H1 (cell line): ENCODE data around the gene CROT. TPM values are rescaled to one million over a fixed set of nuclear protein-coding genes. Genes with fewer than 3 reads are reported as not detected.

Experiments
- CTCF ChIA-PET: fragments of 300-600 bp; sonication (Branson Sonifier 250); formaldehyde crosslinking; loops from one replicate; lab custom pipeline; 2021; ENCODE audit not compliant: partially characterized antibody; lab: Charles Lee
- POLR2A ChIA-PET: fragments of 300-600 bp; sonication (Branson Sonifier 250); formaldehyde crosslinking; loops from one replicate; lab custom pipeline; 2021; ENCODE audit warnings: inconsistent platforms; ENCODE audit not compliant: partially characterized antibody; lab: Charles Lee
- DNase-seq, 2 experiments: peaks; one replicate each; pipeline versions ENCODE4 v3.0.0 to v3.0.0-alpha.2; 2010 to 2022; ENCODE audit warnings: low spot score in 2 of 2, low read depth in 1 of 2, mixed read lengths in 1 of 2
- FAIRE-seq: peaks from 2 replicates; lab custom pipeline; 2011; peaks lifted over from hg19 to GRCh38; lab: Jason Lieb, UNC
- H2AFZ ChIP-seq: 2 replicates; pipeline ENCODE4 v1.8.1; 2012; ENCODE audit warnings: low read length, inconsistent platforms
- H2AK5ac ChIP-seq: 2 replicates; pipeline ENCODE4 v1.6.1; 2013; ENCODE audit warnings: low read depth, low read length
- H2BK120ac ChIP-seq: replicated peaks from 2 replicates; pipeline ENCODE3; 2013; ENCODE audit warnings: low read depth, low read length, inconsistent platforms
- H2BK12ac ChIP-seq: 2 replicates; pipeline ENCODE4 v1.6.1; 2013; ENCODE audit warnings: low read depth, low read length
- H2BK15ac ChIP-seq: 2 replicates; pipeline ENCODE4 v1.6.1; 2013; ENCODE audit warnings: low read length
- H2BK20ac ChIP-seq: 2 replicates; pipeline ENCODE4 v1.6.1; 2013; ENCODE audit warnings: low read length
- H2BK5ac ChIP-seq: 2 replicates; pipeline ENCODE4 v1.6.1; 2013; ENCODE audit warnings: low read depth, low read length
- H3K14ac ChIP-seq: 2 replicates; pipeline ENCODE4 v1.6.1; 2013; ENCODE audit warnings: inconsistent platforms; ENCODE audit not compliant: insufficient read length
- H3K18ac ChIP-seq: 2 replicates; pipeline ENCODE4 v1.6.1; 2013; ENCODE audit warnings: low read length; ENCODE audit errors: extremely low read depth
- H3K23ac ChIP-seq: 2 replicates; pipeline ENCODE4 v1.6.1; 2013; ENCODE audit warnings: inconsistent platforms; ENCODE audit not compliant: insufficient read length
- H3K23me2 ChIP-seq: 2 replicates; pipeline ENCODE4 v1.6.1; 2013; ENCODE audit warnings: low read depth, low read length
- H3K27ac ChIP-seq: 2 replicates; pipeline ENCODE4 v1.6.1; 2011; ENCODE audit warnings: low read depth, low read length, inconsistent platforms
- H3K27me3 ChIP-seq, 4 experiments: replicated peaks in 1 of 4; 1 replicate in 1 of 4; 2 replicates in 3 of 4; pipeline versions ENCODE4 v1.6.1 to v1.8.1; 2011 to 2013; ENCODE audit warnings: low read length in 3 of 4, mild to moderate bottlenecking in 3 of 4, inconsistent platforms in 2 of 4, mixed read lengths in 2 of 4, moderate library complexity in 1 of 4; ENCODE audit not compliant: control insufficient read depth in 3 of 4, insufficient read depth in 3 of 4; ENCODE audit errors: extremely low read depth in 1 of 4
- H3K36me3 ChIP-seq, 4 experiments: 2 replicates each; pipeline versions ENCODE4 v1.6.1 to v1.8.1; 2011 to 2013; ENCODE audit warnings: mild to moderate bottlenecking in 4 of 4, low read length in 3 of 4, moderate library complexity in 2 of 4, control low read depth in 1 of 4, inconsistent platforms in 1 of 4; ENCODE audit not compliant: insufficient read depth in 4 of 4, control insufficient read depth in 2 of 4
- H3K4ac ChIP-seq: replicated peaks from 2 replicates; pipeline ENCODE3; 2013; ENCODE audit warnings: low read length, low read depth, mixed read lengths, inconsistent platforms; ENCODE audit not compliant: insufficient read length
- H3K4me1 ChIP-seq, 4 experiments: replicated peaks in 1 of 4; 1 replicate in 1 of 4; 2 replicates in 3 of 4; pipeline versions ENCODE4 v1.6.1 to v1.8.1; 2011 to 2013; ENCODE audit warnings: low read length in 3 of 4, inconsistent platforms in 2 of 4, mixed read lengths in 1 of 4; ENCODE audit not compliant: insufficient read depth in 4 of 4, control insufficient read depth in 3 of 4
- H3K4me2 ChIP-seq, 2 experiments: 2 replicates each; pipeline versions ENCODE4 v1.6.1 to v1.8.1; 2011 to 2013; ENCODE audit warnings: low read depth in 2 of 2, low read length in 2 of 2, control low read depth in 1 of 2, inconsistent platforms in 1 of 2, mild to moderate bottlenecking in 1 of 2; ENCODE audit not compliant: insufficient read depth in 1 of 2
- H3K4me3 ChIP-seq, 4 experiments: fragments of 200-600, 300-600 bp in 1 of 4; sonication (generic), shearing (Covaris generic), sonication (Bioruptor Twin) in 1 of 4; 2 replicates each; pipeline versions ENCODE4 v1.5.1 to v1.8.1; 2011 to 2016; ENCODE audit warnings: low read length in 4 of 4, low read depth in 3 of 4, control low read depth in 2 of 4, inconsistent platforms in 2 of 4, mild to moderate bottlenecking in 2 of 4, mixed read lengths in 1 of 4, moderate library complexity in 1 of 4; ENCODE audit not compliant: insufficient read depth in 2 of 4; ENCODE audit errors: extremely low read depth in 1 of 4
- H3K56ac ChIP-seq: replicated peaks from 2 replicates; pipeline ENCODE3; 2013; ENCODE audit warnings: low read depth, mild to moderate bottlenecking, mixed read lengths, low read length, inconsistent platforms; ENCODE audit not compliant: insufficient read length
- H3K79me1 ChIP-seq: 2 replicates; pipeline ENCODE4 v1.6.1; 2013; ENCODE audit warnings: low read depth, low read length, control low read depth
- H3K79me2 ChIP-seq, 2 experiments: 2 replicates each; pipeline versions ENCODE4 v1.6.1 to v1.8.1; 2012 to 2013; ENCODE audit warnings: low read length in 2 of 2, mild to moderate bottlenecking in 2 of 2, inconsistent platforms in 1 of 2; ENCODE audit not compliant: insufficient read depth in 2 of 2, control insufficient read depth in 1 of 2
- H3K9ac ChIP-seq, 4 experiments: replicated peaks in 1 of 4; 1 replicate in 1 of 4; 2 replicates in 3 of 4; pipeline versions ENCODE4 v1.6.1 to v1.8.1; 2011 to 2013; ENCODE audit warnings: low read depth in 3 of 4, low read length in 3 of 4, control low read depth in 2 of 4, mild to moderate bottlenecking in 2 of 4, moderate library complexity in 2 of 4, inconsistent platforms in 1 of 4; ENCODE audit errors: extremely low read depth in 1 of 4
- H3K9me3 ChIP-seq, 2 experiments: 2 replicates each; pipeline versions ENCODE4 v1.6.1 to v1.8.1; 2012 to 2013; ENCODE audit warnings: mild to moderate bottlenecking in 2 of 2, moderate library complexity in 2 of 2, control low read depth in 1 of 2, inconsistent platforms in 1 of 2, low read depth in 1 of 2, low read length in 1 of 2, mixed read lengths in 1 of 2; ENCODE audit not compliant: insufficient read depth in 2 of 2
- H4K20me1 ChIP-seq, 2 experiments: replicated peaks in 1 of 2; 2 replicates each; pipeline versions ENCODE3 to v1.8.1; 2011 to 2013; ENCODE audit warnings: inconsistent platforms in 2 of 2, low read length in 2 of 2, mild to moderate bottlenecking in 1 of 2; ENCODE audit not compliant: insufficient read depth in 2 of 2, control insufficient read depth in 1 of 2
- H4K5ac ChIP-seq: 2 replicates; pipeline ENCODE4 v1.6.1; 2013; ENCODE audit warnings: low read length, low read depth, mixed read lengths, inconsistent platforms; ENCODE audit not compliant: insufficient read length
- H4K8ac ChIP-seq: 2 replicates; pipeline ENCODE4 v1.8.0; 2013; ENCODE audit warnings: mild to moderate bottlenecking, moderate library complexity, low read length, inconsistent platforms; ENCODE audit not compliant: insufficient read depth; ENCODE audit errors: extremely low read depth
- H4K91ac ChIP-seq: replicated peaks from 2 replicates; pipeline ENCODE3; 2013; ENCODE audit warnings: low read length, mixed read lengths, inconsistent platforms; ENCODE audit not compliant: insufficient read length
- ASH2L ChIP-seq: fragments of 200-600, 300-600 bp; sonication (generic); IDR thresholded peaks from one replicate; pipeline ENCODE4 v1.7.1; 2017; ENCODE audit warnings: low read length
- BACH1 ChIP-seq: IDR thresholded peaks from 2 replicates; pipeline ENCODE4 v1.6.1; 2012; ENCODE audit warnings: low read length, improper control_type of control experiment
- E2F6 ChIP-seq: IDR thresholded peaks from 2 replicates; pipeline ENCODE4 v1.6.1; 2012; ENCODE audit warnings: inconsistent platforms
- GABPA ChIP-seq: IDR thresholded peaks from 2 replicates; pipeline ENCODE4 v1.6.1; 2011; ENCODE audit warnings: mild to moderate bottlenecking, low read length, moderate library complexity, borderline replicate concordance; ENCODE audit not compliant: insufficient read depth
- KDM5A ChIP-seq: fragments of 200-600 bp; IDR thresholded peaks from 2 replicates; pipeline ENCODE4 v1.7.1; 2012; ENCODE audit warnings: mild to moderate bottlenecking, low read length, inconsistent platforms, mixed read lengths
- POU5F1 ChIP-seq: IDR thresholded peaks from 2 replicates; pipeline ENCODE4 v1.6.1; 2011; ENCODE audit warnings: low read depth, mild to moderate bottlenecking, low read length, moderate library complexity
- SIN3A ChIP-seq, 2 experiments: IDR thresholded peaks in 1 of 2; conservative IDR thresholded peaks in 1 of 2; 2 replicates each; pipeline ENCODE4 v1.6.1; 2011 to 2012; ENCODE audit warnings: low read length in 2 of 2, improper control_type of control experiment in 1 of 2, low read depth in 1 of 2, mild to moderate bottlenecking in 1 of 2
- SIX5 ChIP-seq: IDR thresholded peaks from 2 replicates; pipeline ENCODE4 v1.6.1; 2011; ENCODE audit warnings: mild to moderate bottlenecking, low read depth, low read length
- SUZ12 ChIP-seq: fragments of 200-600 bp; sonication (generic); IDR thresholded peaks from 2 replicates; pipeline ENCODE4 v1.6.1; 2012; ENCODE audit warnings: mild to moderate bottlenecking, inconsistent platforms, low read length, moderate library complexity, mixed read lengths
- YY1 ChIP-seq: IDR thresholded peaks from 2 replicates; pipeline ENCODE4 v1.6.1; 2011; ENCODE audit warnings: low read depth, mild to moderate bottlenecking, low read length
- WGBS, 2 experiments: shearing (Covaris generic) in 1 of 2; methylation state at CpG; one replicate each; pipeline versions ENCODE4 v1.1.6 to v1.1.7; 2013 to 2015; ENCODE audit warnings: low lambda C conversion rate in 2 of 2, mixed read lengths in 2 of 2, inconsistent platforms in 1 of 2, low coverage in 1 of 2, missing lambda C conversion rate in 1 of 2; ENCODE audit not compliant: insufficient replicate concordance in 2 of 2, insufficient coverage in 1 of 2, insufficient read length in 1 of 2; ENCODE audit errors: extremely low coverage in 1 of 2, missing lambda C conversion rate in 1 of 2; 5-methylcytosine and 5-hydroxymethylcytosine counted together
- polyA plus RNA-seq, 7 experiments: library from polyadenylated mRNA; depleted of rRNA in 3 of 7; stranded (reverse) in 5 of 7; unstranded in 2 of 7; fragments of >200 nt in 5 of 7; fragments of 200-250 nt in 2 of 7; gene quantifications; 1 replicate in 5 of 7; 2 replicates in 1 of 7; 4 replicates in 1 of 7; pipeline versions ENCODE4 v1.2.1 to v1.2.3, GENCODE V29; 2011 to 2013; ENCODE audit warnings: missing spikeins in 2 of 7, mixed read lengths in 2 of 7
- total RNA-seq: library from RNA; stranded (reverse); fragmentation: NEBNext Ultra II Directional; extraction: Animal tissue kit (Norgen Biotek cat#: 25700); gene quantifications from 2 replicates; pipeline ENCODE4 v1.2.1, GENCODE V29; 2021
- TF ChIP-seq, protein P1 (sequence below): IDR thresholded peaks from 2 replicates; pipeline ENCODE4 v1.6.1; 2011; ENCODE audit warnings: low read length, improper control_type of control experiment
- TF ChIP-seq, protein P2 (sequence below): IDR thresholded peaks from 2 replicates; pipeline ENCODE4 v1.6.1; 2011; ENCODE audit warnings: low read depth, mild to moderate bottlenecking, low read length; ENCODE audit not compliant: insufficient read depth

CROT gene
- total and polyA plus RNA-seq, 2 of the 8 experiments (the other 6 are each of a cell fraction or from before 2014, with no cell fraction given) = 2.2 to 5.6 TPM

- CTCF ChIA-PET = interaction anchor here (1.9 kb wide), 1 partner anchor 25 kb away, joined by 5 read pairs; no protein-coding TSS in a partner anchor
- DNase-seq = no peak
- TF ChIP-seq POU5F1 (no peak), SUZ12 (no peak), KDM5A (no peak), ASH2L (no peak), GABPA (no peak), YY1 (no peak), SIX5 (no peak), SIN3A (conservative IDR thresholded peaks at IDR 0.05 in 1 of 2, IDR thresholded peaks at IDR 0.05 in 1 of 2; ENCODE audit: low read depth in 1 of 2, low read length in 2 of 2) (no peak), BACH1 (no peak), E2F6 (no peak)
- TF ChIP-seq, protein P1, sequence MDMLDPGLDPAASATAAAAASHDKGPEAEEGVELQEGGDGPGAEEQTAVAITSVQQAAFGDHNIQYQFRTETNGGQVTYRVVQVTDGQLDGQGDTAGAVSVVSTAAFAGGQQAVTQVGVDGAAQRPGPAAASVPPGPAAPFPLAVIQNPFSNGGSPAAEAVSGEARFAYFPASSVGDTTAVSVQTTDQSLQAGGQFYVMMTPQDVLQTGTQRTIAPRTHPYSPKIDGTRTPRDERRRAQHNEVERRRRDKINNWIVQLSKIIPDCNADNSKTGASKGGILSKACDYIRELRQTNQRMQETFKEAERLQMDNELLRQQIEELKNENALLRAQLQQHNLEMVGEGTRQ = no peak
- TF ChIP-seq, protein P2, sequence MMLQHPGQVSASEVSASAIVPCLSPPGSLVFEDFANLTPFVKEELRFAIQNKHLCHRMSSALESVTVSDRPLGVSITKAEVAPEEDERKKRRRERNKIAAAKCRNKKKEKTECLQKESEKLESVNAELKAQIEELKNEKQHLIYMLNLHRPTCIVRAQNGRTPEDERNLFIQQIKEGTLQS = no peak
These were observed 9.3 kb upstream of the CROT start for GRCh38 chr7:87336136-87336535.

More at GRCh38 chr7:87336136-87336535, 9.3 kb upstream of the CROT start:
- no peak overlapping the region for H3K23ac ChIP-seq
- H3K4me1 ChIP-seq = no peaks in the 10 kb centered on the region
- no peak overlapping the region for H3K18ac ChIP-seq
- no peak overlapping the region for H2BK12ac ChIP-seq
- H2AK5ac ChIP-seq = no peak overlapping the region
- H2BK120ac ChIP-seq = no peak overlapping the region
- H2BK15ac ChIP-seq = no peak overlapping the region
- H3K36me3 ChIP-seq = no peaks in the 10 kb centered on the region; a peak in 4 of 8 replicates
- H3K9me3 ChIP-seq = peaks cover 7 to 13% of the 10 kb centered on the region in 2 experiments; a peak in 3 of 4 replicates
- FAIRE-seq = no peak
- no peaks in the 10 kb centered on the region for H3K79me1 ChIP-seq
- H2BK5ac ChIP-seq = no peak overlapping the region
- no peaks in the 10 kb centered on the region for H4K20me1 ChIP-seq
- H3K9ac ChIP-seq = no peak overlapping the region
- H3K79me2 ChIP-seq = no peaks in the 10 kb centered on the region
- H3K4me2 ChIP-seq = no peak overlapping the region
- no peak overlapping the region for H4K8ac ChIP-seq
- WGBS, 2 experiments = 85% methylated on average over 4 of the region's 4 CpGs; no CpG with 5 or more reads in 1 of the 2 experiments
- H3K4me3 ChIP-seq = no peak overlapping the region
- H3K23me2 ChIP-seq = no peaks in the 10 kb centered on the region
- no peak overlapping the region for H3K4ac ChIP-seq
- no peak overlapping the region for H4K5ac ChIP-seq
- no peaks in the 10 kb centered on the region for H3K27me3 ChIP-seq
- H2BK20ac ChIP-seq = no peak overlapping the region
- H3K27ac ChIP-seq = no peak overlapping the region
- H3K56ac ChIP-seq = no peak overlapping the region
- H4K91ac ChIP-seq = no peak overlapping the region
- H2AFZ ChIP-seq = no peak overlapping the region
- no peak overlapping the region for H3K14ac ChIP-seq
- POLR2A ChIA-PET = interaction anchor here (0.7 kb wide), 1 partner anchor 116 kb away, joined by 3 read pairs; no protein-coding TSS in a partner anchor
